GM19099 (cell line): Measurements from ENCODE around the gene TEDC2.

Source experiments
- POLR2A ChIP-seq: IDR thresholded peaks from 3 replicates; pipeline ENCODE4 v1.6.1; 2011; ENCODE audit warnings: low read depth; ENCODE audit not compliant: insufficient read length; ENCODE audit errors: extremely low read depth

Gene TEDC2, protein sequence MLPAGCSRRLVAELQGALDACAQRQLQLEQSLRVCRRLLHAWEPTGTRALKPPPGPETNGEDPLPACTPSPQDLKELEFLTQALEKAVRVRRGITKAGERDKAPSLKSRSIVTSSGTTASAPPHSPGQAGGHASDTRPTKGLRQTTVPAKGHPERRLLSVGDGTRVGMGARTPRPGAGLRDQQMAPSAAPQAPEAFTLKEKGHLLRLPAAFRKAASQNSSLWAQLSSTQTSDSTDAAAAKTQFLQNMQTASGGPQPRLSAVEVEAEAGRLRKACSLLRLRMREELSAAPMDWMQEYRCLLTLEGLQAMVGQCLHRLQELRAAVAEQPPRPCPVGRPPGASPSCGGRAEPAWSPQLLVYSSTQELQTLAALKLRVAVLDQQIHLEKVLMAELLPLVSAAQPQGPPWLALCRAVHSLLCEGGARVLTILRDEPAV

DNA sequence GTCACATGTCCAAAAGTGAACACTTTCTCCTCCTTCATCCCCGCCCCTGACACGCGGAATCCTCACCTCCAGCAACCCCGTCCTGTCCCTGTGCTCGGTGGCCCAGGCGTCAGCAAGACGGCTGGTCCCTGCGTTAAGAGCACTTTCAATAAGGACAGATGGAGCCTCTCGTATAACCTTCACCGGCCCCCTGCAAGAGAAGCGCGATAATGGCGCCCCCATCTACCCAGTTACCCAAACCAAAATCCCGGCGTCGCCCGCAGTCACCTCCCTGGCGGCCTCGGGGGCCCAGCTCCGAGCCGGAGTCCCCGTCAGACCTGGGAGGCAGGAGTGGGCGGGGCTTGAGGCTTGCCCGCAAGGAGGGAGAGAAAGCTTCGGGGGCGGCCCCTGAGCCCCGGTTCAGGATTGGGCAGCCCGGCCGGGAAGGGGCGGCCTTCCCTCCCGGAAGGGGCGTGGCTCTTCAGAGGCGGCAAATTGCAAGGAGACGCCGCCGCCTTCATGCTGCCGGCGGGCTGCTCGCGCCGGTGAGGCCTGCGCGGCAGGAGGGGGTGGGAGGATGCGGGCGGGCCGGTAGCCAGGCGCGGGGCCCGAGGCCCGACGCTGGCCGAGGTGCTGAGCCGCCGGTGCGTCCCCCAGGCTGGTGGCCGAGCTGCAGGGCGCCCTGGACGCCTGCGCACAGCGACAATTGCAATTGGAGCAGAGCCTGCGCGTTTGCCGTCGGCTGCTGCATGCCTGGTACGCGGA, at the start of gene TEDC2:
Gene TEDC2 (plus strand): TSS at position 463 of the 744 bp plus-strand sequence. CDS start 36 bp downstream, at position 499.
- TF ChIP-seq POLR2A = no peak

DNA sequence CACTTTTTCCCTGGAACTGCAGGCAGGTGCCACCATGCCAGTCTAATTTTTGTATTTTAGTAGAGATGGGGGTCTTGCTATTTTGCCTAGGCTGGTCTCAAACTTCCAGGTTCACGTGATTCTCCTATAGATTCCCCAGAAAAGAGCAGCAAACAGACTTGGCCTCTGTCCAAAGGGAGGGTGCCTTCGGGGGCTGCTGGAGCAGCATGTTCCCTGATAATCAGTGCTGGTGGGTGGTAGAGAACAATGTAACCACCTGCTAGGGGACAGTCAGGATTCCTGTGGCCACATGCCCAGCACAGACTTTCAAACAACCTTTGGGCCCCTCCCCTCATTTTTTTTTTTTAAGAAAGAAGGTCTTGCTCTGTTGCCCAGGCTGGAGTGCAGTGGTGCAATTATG, 44.8 kb upstream of the TEDC2 start:
- no peak for TF ChIP-seq POLR2A

DNA sequence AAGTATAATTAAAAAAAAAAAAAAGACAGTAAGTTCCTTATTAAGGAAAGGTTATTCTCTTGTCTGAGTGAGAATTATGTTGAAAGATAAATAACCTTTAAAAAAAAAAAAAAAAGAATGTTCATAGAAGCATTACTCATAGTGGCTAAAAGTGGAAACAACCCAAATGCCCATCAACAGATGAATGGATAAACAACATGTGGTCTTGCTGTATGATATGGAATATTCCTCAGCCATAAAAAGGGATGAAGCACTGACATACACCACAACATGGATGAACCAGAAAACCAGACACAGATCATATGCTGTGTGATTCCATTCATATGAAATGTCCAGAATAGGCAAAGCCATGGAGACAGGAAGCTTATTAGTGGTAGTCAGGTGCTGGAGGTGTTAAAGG, 39.9 kb upstream of the TEDC2 start:
- TF ChIP-seq POLR2A = no peak

DNA sequence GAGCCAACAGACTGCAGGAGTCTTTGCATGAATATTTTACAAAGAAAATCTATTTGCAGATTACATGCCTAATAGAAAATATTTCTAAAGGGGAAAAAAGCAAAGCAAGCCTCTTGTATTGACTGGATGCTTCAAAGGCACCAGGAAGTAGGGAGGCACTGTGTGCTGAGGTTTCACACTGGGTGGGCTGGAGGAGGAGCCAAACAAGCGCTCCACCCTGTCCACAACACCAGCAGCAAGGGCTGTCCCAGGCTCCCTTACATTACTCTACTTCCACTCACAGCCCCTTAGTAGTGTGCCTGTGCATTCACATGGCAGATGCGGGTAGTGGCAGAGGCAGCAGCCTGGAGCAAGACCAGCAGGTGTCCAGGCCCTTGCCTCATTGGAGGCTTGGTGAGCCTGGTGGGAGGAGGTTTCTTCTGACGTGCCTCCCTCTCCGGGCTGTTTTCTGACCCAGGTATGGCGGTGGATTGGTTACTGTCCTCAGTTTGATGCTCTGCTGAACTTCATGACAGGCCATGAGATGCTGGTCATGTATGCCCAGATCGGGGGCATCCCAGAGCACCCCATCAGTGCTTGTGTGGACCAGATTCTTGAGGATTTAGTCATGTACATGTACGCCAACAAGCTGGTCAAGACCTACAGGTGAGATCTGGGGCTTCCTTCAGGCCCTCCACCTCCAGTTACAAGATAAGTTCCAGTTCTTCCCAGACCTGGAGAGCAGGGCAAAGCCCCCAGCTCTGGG, 37.6 kb upstream of the TEDC2 start:
- TF ChIP-seq POLR2A = no peak

DNA sequence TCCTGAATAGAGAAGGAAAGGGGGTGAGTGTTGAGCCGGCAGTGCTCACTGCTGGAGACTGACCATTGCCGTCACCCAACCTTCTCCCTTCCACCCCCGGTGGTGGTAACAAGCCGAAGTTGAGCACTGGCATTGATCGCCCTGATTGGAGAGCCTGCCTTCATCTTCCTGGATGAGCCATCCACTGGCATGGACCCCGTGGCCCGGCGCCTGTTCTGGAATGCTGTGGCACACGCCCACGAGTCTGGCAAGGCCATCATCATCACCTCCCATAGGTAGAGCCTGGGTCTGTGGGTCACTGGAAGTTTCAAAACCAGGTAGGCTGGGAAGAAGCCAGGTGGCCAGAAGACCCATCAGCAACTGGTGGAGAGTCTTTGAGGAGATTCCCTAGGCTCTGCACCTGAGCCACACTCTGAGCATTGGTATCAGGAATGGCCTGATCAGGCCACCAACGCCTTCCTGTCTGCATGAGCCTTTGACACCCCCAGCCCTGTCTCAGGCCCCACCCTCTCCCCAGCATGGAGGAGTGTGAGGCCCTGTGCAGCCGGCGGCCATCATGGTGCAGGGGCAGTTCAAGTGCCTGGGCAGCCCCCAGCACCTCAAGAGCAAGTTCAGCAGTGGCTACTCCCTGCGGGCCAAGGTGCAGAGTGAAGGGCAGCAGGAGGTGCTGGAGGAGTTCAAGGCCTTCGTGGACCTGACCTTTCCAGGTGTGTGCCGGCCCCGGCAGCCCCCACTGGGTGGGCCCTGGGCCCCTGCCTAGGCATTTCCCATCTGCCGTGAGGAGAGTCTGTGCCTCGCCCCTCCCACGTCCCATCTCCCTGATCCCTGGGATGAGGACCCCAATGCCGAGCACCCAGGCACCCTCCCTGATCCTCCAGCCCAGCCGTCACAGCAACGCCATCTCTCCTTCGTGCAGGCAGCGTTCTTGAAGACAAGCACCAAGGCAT, 35.6 kb upstream of the TEDC2 start:
- TF ChIP-seq POLR2A = no peak

DNA sequence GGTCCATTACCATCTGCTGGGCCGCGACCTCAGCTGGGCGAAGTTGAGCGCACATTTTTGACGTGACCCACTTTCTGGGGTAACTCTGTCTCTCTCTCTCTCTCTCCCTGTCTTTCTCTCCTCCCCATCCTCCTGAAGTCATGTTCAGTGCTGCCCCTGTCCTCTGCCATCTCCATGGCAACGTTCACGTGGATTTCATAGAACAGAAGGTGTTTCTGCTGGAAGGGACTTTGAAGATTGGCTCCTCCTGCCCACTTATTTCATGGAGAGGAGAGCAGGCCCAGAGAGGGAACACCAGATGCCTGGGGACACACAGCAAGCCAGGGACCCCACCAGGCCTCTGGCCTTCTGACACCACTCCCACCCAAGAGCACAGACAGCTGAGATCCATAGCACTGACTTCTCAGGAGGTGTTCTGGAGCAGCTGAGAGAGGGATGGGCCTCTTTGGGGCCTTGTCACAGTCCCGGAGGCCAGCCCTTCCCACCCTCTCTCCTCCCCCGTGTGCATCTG, 34.8 kb upstream of the TEDC2 start:
- TF ChIP-seq POLR2A = no peak

DNA sequence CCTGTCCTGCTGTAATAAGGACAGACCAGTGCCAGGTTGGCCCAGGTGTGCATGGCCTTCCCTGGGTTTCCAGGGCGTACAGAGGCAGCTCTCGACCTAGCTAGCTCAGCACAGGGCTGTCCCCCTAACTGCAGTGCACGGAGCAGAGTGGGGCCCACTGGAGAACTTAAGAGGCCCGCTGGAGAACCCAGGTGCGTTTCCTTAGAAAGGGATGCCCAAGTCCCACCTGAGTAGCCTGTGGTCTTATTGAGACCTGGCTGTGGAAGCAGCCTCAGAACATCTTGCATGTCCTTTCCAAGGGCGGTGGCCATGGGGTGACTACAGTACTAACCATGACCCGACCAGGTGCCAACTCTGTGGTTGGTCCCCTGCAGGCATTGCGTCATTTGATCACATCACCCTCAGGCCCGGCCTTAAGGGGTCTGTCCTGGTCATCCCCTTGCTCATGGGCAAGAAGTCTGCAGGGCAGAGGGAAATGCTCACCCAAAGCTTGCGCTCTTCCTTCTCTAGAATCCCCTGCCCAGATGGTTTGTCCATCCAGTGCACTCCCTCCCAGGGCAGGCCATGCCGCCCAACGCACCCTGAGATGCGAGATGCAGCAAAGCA, 34.0 kb upstream of the TEDC2 start:
- TF ChIP-seq POLR2A = no peak

DNA sequence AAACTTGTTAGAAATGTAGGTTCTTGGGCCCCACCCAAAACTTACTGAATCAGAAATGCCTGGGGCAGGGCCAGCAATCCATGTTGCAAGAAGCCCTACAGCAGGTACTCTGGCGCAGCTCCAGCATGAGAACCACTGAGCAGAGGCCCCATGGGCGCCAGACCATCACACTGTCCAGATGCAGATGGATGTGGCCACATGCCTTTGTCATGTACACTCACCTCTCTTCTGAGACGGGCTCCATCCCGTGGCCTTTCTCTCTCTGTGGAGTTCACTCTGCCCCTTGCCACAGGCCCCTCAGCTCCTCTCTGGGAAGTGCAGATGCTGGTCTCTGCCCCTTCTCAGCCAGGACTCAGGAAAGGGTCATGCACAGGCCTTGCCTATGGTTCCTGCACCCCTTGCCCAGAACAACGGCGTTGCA, 33.0 kb upstream of the TEDC2 start:
- TF ChIP-seq POLR2A = no peak

DNA sequence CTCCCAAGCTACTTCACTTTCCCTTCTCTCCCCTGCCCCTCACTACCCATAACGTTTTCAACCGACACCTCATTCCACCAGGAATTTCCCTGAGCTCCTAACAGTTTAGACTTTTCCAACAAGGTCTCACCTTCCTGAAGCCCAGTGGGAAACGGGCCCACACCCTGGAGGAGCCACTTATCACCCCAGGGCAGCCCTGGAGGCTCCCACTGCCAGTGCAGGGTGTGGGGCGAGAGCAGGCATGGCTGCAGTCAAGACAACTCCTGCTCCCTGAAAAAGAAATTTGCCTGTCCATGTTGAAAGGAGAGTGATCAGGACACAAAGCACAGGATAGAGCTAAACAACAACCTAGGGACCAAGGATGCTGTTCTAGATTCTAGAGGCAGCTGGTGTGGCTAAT, 32.4 kb upstream of the TEDC2 start:
- no peak for TF ChIP-seq POLR2A

DNA sequence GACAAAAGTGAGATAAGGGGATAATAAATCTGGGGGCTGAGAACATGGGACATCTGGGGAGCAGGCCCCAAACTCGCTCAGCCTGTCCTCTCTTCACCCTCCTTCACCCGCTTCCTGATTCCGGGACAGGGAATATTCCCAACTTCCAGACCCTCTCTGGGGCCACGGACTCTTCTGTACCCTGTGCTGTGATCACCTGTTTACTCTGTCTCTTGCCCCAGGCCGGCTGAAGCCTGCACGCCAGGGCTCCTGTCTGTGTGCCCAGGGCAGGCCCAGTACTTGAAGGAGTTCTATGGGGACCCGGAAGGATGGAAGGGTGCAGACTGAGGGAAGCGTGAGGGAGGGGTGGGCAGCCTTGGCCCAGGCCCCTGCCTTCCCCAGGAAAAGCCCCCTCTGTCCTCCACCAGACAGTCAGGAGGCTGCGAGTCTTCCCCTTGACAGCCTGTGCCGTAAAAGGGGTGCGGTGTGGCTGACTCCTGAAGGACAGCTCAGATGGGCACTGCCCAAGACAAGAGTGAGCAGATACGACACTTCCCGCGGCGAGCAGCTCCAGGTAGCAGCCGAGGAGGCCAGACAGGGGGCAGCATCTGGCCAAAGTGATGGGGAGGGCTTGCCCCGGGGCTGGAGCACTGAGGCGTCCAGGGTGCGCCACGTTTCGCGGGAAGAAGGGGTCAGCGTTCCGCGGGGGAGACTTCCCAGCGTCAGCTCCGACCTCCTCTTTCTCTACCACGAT, 31.7 kb upstream of the TEDC2 start:
- no peak for TF ChIP-seq POLR2A

DNA sequence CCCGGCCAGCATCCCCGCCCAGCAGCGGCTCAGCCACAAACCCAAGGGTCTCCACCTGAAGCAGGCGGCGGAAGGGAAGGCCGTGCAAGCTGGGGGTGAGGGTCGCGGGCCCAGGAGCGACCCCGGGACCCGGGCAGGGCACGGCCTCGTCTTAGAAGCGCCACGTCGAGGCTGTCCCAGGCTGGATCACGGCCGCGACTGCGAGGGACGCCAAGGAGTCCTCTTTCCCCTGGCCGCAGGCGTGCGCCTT, 31.2 kb upstream of the TEDC2 start:
- no peak for TF ChIP-seq POLR2A

DNA sequence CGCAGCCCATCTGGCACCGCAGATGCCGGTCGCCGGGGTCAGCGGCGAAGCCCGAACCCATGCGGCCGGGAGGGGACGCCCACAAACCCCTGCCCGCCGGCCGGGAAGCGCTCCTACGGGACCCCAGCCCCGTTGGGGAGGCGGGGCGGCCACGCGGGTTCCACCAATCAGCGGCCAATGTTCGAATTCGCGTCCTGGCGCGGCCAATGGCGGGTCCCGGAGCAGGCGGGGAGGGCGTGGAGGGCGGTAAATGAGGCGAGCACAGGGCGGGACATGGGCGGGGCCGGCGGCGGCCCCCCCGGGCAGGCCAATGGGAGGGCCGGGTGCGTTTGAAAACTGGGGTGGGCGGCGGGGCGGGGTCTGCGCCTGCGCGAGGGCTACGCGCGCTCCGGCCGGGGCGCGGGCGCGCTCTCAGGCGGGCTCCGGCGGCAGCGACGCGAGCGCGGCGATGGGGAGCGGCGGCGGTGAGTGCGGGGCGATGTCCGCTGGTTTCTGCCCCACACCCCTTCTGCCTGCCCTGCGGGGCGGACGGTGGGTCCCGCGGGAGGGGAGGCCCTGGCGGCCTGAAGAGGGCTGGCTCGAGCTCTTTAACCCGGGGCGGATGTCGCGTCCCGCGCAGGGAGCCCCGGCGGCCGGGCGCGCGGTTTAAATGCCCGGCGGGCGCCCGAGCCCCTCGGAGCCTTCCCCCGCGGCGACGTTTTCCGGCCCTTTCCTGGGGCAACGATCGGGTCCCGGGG, 30.7 kb upstream of the TEDC2 start, which contains the start of gene CCNF:
Gene CCNF (plus strand): TSS at position 414 of the 737 bp plus-strand sequence. CDS start 35 bp downstream, at position 449.
- TF ChIP-seq POLR2A = peak; percentile 77
